GM19099 (cell line): ENCODE results near the gene ZNF691.

ENCODE experiments used
- POLR2A ChIP-seq: IDR thresholded peaks from 3 replicates; pipeline ENCODE4 v1.6.1; 2011; ENCODE audit warnings: low read depth; ENCODE audit not compliant: insufficient read length; ENCODE audit errors: extremely low read depth

Gene ZNF691

DNA sequence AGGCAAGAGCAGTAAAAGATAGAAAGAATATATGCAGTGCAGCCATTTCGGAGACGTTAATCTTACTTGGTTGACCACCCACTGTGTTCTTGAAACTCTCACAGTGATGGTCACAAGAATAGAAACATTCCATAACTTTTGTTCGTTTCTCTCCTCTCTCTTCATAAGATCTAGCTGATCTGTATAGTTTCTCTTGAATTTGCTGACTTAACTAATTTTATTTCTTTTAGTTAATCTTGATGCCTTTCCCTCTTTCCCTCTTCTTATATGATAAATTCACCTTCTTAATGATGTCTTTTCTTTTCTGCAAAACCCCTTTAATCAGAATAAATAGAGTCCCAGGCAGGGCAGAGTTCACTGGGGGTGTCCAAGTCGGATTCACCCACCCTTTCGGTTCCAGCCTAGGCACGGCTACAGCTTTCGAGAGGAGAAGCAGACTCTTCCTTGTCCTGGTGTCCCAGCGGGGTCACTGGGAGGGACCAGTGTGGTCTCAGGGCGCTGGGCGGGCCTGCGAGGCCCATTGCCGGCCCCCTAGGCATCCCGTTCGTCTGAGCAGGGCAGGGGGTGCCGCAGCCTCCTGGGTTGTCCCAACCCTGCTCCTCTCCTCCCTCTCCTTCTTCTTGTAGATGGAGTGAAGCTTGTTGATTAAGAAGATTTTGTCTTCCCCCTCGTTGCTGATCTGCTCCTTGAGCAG, 39.8 kb downstream of the ZNF691 start:
- TF ChIP-seq POLR2A: no peak

- no peak for TF ChIP-seq POLR2A
Observed at GRCh38 chr1:42886800-42887199, 40.4 kb downstream of the ZNF691 start.

DNA sequence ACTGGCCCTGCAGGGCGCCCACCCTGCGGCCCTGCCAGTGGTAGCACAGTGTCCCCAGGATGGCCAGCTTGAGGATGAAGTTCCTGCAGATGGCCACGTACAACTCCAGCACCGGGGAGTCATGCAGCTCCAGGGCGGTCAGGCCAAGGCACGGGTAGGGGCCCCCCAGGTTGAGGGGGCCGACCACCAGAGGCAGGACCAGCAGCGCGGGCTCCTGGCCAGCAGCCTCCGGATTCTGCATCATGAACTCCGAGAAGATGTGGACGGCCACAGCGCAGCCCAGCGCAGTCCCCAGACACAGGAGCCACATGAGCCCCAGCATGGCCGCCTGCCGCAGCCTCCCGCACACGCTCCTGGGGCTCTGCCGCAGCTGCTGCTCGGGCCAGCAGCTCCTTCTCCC, 41.0 kb downstream of the ZNF691 start:
- no peak for TF ChIP-seq POLR2A

GRCh38 chr1:42888013-42888633, 41.7 kb downstream of the ZNF691 start:
- TF ChIP-seq POLR2A: no peak

GRCh38 chr1:42889264-42889663, 42.9 kb downstream of the ZNF691 start:
- no peak for TF ChIP-seq POLR2A

GRCh38 chr1:42891465-42892138, 45.2 kb downstream of the ZNF691 start:
- no peak for TF ChIP-seq POLR2A
